ENCODE data around the gene TMEM167A.

DNA sequence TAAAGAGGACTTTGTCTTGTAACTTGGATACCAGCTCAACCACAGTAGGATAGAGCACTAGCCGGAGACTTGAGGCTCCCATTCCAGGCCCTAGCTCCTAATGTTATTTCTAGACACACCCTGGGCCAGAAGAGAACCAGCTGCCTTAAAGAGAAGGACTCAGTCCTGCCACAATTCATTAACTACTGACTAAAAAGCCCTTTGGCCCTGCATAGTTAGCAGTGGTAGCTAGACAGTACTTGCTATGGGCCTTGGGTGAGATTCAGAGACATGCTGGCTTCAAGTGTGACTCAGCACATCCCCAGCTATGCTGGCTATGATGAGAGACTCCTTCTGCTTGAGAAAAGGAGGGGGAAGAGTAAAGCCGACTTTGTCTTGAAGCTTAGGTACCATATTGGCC is 47.3 kb downstream of the TMEM167A start:
- TF ChIP-seq CTCF (IDR thresholded peaks at IDR 0.05) (no peak), POLR2AphosphoS5 (IDR thresholded peaks at IDR 0.05) (no peak), EP300 (IDR thresholded peaks at IDR 0.05) (no peak)

Data from esophagus muscularis mucosa (tissue), 4 donors.